ENCODE measurements around the gene RFESD. TPM values are rescaled to one million over a fixed set of nuclear protein-coding genes. Genes with fewer than 3 reads are reported as not detected.

Gene RFESD
- 1 to 10 TPM in 2 of 4 donors, not detected in 2; 1.1 to 1.4 TPM for total RNA-seq

DNA sequence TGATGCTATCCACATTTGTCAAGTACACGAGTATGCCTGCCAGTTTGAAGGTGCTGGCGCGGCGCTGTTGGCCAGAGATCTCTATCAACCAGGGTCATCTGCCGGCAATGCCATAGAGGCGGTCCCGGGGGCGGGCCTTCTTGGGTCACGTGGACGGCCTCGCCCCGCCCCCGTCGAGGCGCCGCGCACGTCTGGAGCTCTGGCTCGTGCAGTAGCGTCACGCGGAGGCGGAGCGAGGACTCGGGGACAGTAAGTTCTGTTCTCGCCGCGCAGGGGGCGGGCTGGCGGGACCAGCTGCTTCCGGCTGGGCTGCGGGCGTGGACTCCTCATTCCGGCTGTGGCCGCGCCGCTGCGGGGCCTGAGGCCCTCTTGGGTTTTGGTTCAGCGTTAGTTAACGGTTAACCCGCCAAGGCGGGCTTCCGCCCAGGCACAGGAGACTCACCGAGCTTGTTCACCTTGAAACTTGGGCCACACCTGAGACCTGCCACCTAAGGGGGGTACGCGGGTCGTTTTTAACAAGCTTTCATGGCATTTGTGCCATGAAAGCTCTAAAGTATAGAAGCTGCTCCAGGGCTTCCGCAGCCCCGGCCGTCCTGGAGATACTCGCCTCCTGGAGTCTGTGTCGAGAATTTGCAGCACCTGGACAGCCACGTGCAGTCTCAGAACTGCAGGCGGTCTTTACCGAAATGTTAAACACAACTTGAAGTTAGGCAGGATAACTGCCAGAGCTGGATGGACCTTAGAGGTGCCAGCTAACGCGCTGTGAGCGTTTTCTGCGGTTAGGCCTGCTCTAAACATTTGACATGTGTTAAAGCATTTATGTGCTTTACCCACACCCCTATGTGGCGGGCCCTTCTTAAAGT lies at the start of gene RFESD:
Gene RFESD, plus strand, starts transcription at position 209 of the 863 bp plus-strand sequence. CDS start 5,495 bp downstream, outside the sequence.
- Histone ChIP-seq H3K4me3 (peak within 1 kb of the TSS; percentile 31 to 63 (median 40)), H3K27ac (peak within 1 kb of the TSS; percentile 96 to 98 (median 97)), H3K36me3 (no peaks in the 10 kb centered on the region), H3K9me3 (no peaks in the 10 kb centered on the region), H3K27me3 (no peaks in the 10 kb centered on the region), H3K4me1 (peaks cover 10 to 27% (median 16%) of the 10 kb centered on the region in 4 donors)
- WGBS, 2 donors (ENCODE audit: low coverage in 1 of 2), result 0 to 3% methylated on average over 1 to 23 of the region's 60 CpGs
- DNase-seq, result peak; percentile 100
- TF ChIP-seq, protein P1, sequence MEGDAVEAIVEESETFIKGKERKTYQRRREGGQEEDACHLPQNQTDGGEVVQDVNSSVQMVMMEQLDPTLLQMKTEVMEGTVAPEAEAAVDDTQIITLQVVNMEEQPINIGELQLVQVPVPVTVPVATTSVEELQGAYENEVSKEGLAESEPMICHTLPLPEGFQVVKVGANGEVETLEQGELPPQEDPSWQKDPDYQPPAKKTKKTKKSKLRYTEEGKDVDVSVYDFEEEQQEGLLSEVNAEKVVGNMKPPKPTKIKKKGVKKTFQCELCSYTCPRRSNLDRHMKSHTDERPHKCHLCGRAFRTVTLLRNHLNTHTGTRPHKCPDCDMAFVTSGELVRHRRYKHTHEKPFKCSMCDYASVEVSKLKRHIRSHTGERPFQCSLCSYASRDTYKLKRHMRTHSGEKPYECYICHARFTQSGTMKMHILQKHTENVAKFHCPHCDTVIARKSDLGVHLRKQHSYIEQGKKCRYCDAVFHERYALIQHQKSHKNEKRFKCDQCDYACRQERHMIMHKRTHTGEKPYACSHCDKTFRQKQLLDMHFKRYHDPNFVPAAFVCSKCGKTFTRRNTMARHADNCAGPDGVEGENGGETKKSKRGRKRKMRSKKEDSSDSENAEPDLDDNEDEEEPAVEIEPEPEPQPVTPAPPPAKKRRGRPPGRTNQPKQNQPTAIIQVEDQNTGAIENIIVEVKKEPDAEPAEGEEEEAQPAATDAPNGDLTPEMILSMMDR (IDR thresholded peaks at IDR 0.05), result peak in 3 of 5 experiments; percentile 25 to 50 (median 44)
- TF ChIP-seq POLR2AphosphoS5 (IDR thresholded peaks at IDR 0.05) (peak; percentile 93 to 98 (median 97)), POLR2A (IDR thresholded peaks at IDR 0.05) (peak; percentile 97), EP300 (IDR thresholded peaks at IDR 0.05; ENCODE audit: low read depth) (peak; percentile 100)
- in situ Hi-C loops (cut with MboI; ENCODE audit: low pct_ligation_motif_present in 1 of 4, low pct_unique_long_range_greater_than_20kb in 1 of 4, low sequenced_read_pairs in 3 of 4), result loop anchor here in 1 of 4 donors (25.0 kb wide), 1 partner anchor 691 kb away; no protein-coding TSS in a partner anchor
- intact Hi-C loops (cut with DNase I; ENCODE audit: low total_unique reads), result loop anchor here (10.0 kb wide), 1 partner anchor 198 kb away; no protein-coding TSS in a partner anchor

DNA sequence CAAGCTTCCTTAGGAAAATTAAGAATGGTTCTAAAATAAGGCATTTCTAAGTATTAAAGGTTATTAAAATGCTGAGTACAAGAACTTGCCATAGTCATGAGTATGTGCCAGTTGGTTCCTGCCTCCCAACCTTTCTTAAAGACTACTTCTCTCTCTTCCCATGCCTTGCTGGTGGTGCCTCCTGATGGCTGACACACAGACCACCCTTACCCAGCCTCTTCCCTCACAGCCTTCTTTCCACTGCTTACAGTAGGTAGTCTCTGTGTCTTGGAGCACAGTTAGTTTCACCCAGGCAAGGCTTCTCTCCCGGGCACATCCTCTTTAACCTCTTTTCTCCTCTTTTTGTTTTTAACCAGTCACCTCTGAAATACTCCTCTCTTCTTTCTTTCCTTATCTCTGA lies 47.3 kb upstream of the RFESD start:
- DNase-seq, result no peak
- Histone ChIP-seq H3K4me1 (no peaks in the 10 kb centered on the region), H3K36me3 (no peaks in the 10 kb centered on the region), H3K27ac (no peak overlapping the region), H3K4me3 (no peak overlapping the region), H3K9me3 (no peaks in the 10 kb centered on the region), H3K27me3 (no peaks in the 10 kb centered on the region)
- WGBS, 2 donors (ENCODE audit: low coverage in 1 of 2), result 97 to 100% methylated on average over 1 of the region's 1 CpG
- TF ChIP-seq, protein P1 (IDR thresholded peaks at IDR 0.05), result no peak
- TF ChIP-seq POLR2A (IDR thresholded peaks at IDR 0.05), result no peak
- TF ChIP-seq POLR2AphosphoS5 (IDR thresholded peaks at IDR 0.05), result no peak
- no peak for TF ChIP-seq EP300 (IDR thresholded peaks at IDR 0.05; ENCODE audit: low read depth)
- in situ Hi-C loops (cut with MboI; ENCODE audit: low pct_ligation_motif_present in 1 of 4, low pct_unique_long_range_greater_than_20kb in 1 of 4, low sequenced_read_pairs in 3 of 4) (no loop called here), intact Hi-C loops (cut with DNase I; ENCODE audit: low total_unique reads) (no loop called here)

DNA sequence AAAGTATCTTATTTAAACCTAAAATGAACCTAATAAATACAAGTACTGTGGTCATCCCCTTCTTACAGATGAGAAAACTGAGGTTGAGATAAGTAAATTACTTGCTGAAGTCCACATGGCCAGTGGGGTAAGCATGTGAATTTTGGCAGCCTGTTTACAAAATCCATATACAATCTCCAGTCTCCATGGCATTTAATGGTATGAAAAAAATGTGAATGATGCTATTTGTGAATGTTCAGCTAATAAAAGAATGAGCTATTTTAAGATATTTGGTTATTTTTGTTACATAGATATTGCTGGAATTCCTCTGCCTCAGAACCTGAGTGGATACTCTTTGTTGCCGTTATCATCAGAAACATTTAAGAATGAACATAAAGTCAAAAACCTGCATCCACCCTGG lies 46.0 kb upstream of the RFESD start:
- intact Hi-C loops (cut with DNase I; ENCODE audit: low total_unique reads) (no loop called here), in situ Hi-C loops (cut with MboI; ENCODE audit: low pct_ligation_motif_present in 1 of 4, low pct_unique_long_range_greater_than_20kb in 1 of 4, low sequenced_read_pairs in 3 of 4) (no loop called here)
- 79 to 83% methylated on average over 1 of the region's 1 CpG for WGBS, 2 donors (ENCODE audit: low coverage in 1 of 2)
- Histone ChIP-seq H3K9me3 (no peaks in the 10 kb centered on the region), H3K4me3 (no peak overlapping the region), H3K4me1 (no peaks in the 10 kb centered on the region), H3K36me3 (no peaks in the 10 kb centered on the region), H3K27ac (no peak overlapping the region), H3K27me3 (no peaks in the 10 kb centered on the region)
- no peak for DNase-seq
- TF ChIP-seq, protein P1 (IDR thresholded peaks at IDR 0.05), result no peak
- TF ChIP-seq EP300 (IDR thresholded peaks at IDR 0.05; ENCODE audit: low read depth) (no peak), POLR2A (IDR thresholded peaks at IDR 0.05) (no peak), POLR2AphosphoS5 (IDR thresholded peaks at IDR 0.05) (no peak)

DNA sequence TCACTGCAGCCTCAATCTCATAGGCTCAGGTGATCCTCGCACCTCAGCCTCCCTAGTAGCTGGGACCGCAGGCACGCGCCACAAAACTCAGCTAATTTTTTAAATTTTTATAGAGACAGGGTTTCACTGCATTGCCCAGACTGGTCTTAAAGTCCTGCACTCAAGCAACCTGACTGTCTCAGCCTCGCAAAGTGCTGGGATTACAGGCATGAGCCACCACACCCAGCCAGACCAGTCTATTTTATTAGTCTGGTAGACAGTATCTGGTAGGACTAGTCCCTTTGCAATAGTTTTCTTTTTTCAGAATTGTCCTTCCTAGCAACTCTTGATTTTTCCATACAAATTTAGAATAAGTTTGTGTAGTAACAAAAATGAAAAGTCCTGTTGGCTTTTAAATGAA lies 40.8 kb upstream of the RFESD start:
- WGBS, 2 donors (ENCODE audit: low coverage in 1 of 2), result 70 to 91% methylated on average over 2 to 5 of the region's 5 CpGs
- H3K27me3 ChIP-seq, result no peaks in the 10 kb centered on the region
- H3K27ac ChIP-seq, result no peak overlapping the region
- intact Hi-C loops (cut with DNase I; ENCODE audit: low total_unique reads), result no loop called here
- no peaks in the 10 kb centered on the region for H3K36me3 ChIP-seq
- TF ChIP-seq POLR2AphosphoS5 (IDR thresholded peaks at IDR 0.05) (no peak), POLR2A (IDR thresholded peaks at IDR 0.05) (no peak), EP300 (IDR thresholded peaks at IDR 0.05; ENCODE audit: low read depth) (no peak)
- TF ChIP-seq, protein P1 (IDR thresholded peaks at IDR 0.05), result no peak
- no peak for DNase-seq
- in situ Hi-C loops (cut with MboI; ENCODE audit: low pct_ligation_motif_present in 1 of 4, low pct_unique_long_range_greater_than_20kb in 1 of 4, low sequenced_read_pairs in 3 of 4), result no loop called here
- H3K4me3 ChIP-seq, result no peak overlapping the region
- no peaks in the 10 kb centered on the region for H3K4me1 ChIP-seq
- H3K9me3 ChIP-seq, result no peaks in the 10 kb centered on the region
